SH-SY5Y (cell line): ENCODE measurements around the gene HMGN5.

Experiments
- GATA2 ChIP-seq: IDR thresholded peaks from 2 replicates; pipeline ENCODE4 v1.6.1; 2011; ENCODE audit warnings: mild to moderate bottlenecking, low read depth, low read length
- GATA3 ChIP-seq: IDR thresholded peaks from 2 replicates; pipeline ENCODE4 v1.6.1; 2011; ENCODE audit warnings: low read depth, mild to moderate bottlenecking, low read length, moderate library complexity

- no peak for TF ChIP-seq GATA2
- TF ChIP-seq GATA3, result no peak
Observed at GRCh38 chrX:81229229-81229628, 27.5 kb upstream of the HMGN5 start.
